Endometrial microvascular endothelial cells (primary cell): ENCODE results near the gene NXPH3. TPM values are rescaled to one million over a fixed set of nuclear protein-coding genes. Genes with fewer than 3 reads are reported as not detected.

ENCODE experiments used
- in situ Hi-C: cut with HindIII; loops from 2 replicates; pipeline ENCODE4 v1.10.0; 2017; ENCODE audit warnings: low sequenced_read_pairs, low pct_unique_long_range_greater_than_20kb; ENCODE audit errors: inconsistent ontology term
- total RNA-seq: library from RNA; depleted of rRNA; stranded (reverse); fragments of >200 nt; gene quantifications from one replicate; pipeline ENCODE4 v1.2.3, GENCODE V29; 2015; ENCODE audit errors: inconsistent ontology term

NXPH3 gene
- total RNA-seq, 1 donor from 2014 or later, result 1.3 TPM

DNA sequence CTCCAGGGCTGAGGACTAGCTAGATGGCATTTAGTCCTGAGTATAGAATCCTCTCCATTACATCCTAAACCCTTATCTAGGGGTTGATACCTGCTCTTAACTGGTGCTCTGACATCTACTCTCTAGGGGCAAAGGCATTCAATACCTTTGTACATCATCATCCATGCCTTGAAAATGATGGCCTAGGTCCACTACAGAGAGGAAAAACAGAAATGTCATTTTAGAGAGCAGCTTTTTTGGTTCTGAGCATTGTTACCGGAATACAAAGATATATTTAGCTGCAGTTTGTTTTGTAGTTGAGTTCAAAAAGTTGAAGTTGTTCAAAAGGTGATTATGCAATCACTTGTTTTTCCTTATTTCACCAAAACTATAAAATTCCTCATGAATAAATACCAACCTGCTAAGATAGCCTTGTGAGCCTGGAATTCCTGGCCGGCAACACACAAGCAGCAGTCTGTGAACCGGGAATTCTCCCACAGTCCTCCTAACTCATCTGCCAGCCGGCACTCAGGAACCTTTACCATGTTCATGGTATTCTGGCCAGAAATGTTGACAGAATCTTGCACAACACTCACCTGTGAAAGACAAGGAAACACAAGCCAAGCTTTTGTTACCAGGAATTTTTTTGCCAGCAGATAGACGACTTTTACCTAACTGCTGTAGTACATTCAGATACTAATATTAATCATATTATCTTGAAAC, 35.4 kb downstream of the NXPH3 start:
- in situ Hi-C loops, result no loop called here

DNA sequence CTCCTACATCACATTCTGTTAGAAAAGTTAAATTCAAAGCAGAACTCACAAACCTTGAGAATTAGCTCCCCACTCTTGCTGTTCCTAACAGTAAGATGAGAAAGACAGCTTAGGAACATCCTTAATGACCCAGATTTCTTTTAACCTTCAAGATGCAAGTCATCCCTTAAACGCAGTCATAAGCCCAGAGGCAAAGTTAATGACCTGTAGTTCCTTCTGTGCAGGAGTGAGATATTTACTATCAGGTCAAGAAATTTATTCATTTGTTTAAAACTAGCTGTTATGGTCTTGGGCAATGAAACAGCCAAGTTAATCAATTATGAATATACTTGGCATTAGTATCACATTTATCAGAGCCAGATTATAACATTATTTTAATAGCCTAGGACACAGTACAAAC, 37.1 kb downstream of the NXPH3 start:
- in situ Hi-C loops, result no loop called here

DNA sequence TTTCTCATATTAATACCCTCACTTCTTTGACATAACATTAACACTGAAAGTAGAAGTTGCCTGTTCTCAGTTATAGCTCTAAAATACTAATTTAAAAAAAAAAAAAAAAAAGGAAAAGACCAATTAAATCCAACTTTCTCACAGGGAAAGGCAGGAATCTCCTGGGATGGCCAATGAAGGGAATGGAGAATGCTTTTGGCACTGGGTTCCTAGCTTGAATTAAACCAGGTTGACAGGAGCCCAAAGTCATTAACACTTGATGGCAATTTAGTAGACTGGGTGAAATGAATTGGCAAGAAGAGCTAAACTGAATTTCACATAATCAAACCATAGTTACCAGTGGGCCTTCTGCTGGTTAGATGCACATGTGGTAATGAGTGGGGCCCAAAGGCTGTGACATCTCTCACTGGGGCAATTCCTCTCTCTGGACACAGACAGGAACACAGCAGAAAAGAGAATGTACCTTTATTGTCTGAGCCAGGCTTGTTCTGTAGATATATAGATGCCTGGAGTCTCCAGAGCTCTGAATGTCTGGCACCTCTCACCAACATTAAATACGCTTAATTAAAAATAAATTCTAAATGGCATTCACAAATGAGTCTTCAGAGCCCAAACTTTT, 37.6 kb downstream of the NXPH3 start:
- in situ Hi-C loops, result no loop called here

DNA sequence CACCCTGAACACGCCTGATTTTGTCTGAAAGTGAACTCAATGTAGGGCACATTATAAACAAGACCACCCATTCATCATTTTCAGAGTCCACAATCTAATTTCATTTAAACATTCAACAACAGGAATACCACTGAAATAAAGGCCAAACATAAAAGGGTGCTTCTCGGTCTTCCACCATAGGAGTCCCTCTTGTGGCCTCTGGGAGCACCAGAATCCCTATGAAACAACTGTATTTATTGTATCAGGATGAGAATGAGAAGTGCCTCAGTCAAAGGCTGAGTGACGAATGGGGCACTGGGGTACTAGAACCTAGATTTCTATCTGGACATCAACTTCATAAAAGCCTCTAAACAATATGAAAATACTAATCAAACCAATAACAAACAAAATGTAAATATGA, 40.4 kb downstream of the NXPH3 start:
- in situ Hi-C loops, result no loop called here

DNA sequence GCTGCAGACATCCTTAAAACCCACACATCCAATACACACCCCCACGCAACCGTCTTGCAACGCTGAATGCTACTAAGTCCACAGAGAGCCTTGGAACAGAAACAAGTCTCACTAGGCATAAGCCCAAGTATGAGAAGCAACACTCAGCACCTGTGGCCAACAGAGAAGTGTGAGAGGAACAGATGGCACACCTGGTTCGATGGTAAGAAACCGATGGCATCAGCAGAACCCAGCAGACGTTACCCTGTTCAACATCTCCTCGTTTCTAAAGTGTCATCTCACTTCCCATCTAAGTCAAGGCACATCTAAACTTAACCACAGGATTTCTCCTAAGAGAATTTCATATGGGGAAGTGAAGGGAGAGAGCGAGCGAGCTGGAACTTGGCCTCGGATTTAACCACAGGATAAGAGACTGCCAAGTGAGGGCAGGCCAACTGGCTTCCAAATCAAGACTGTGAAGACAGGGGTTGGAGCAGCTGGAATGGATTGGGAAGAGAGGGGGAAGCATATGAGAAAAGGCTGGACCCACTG, 41.0 kb downstream of the NXPH3 start:
- in situ Hi-C loops, result no loop called here

DNA sequence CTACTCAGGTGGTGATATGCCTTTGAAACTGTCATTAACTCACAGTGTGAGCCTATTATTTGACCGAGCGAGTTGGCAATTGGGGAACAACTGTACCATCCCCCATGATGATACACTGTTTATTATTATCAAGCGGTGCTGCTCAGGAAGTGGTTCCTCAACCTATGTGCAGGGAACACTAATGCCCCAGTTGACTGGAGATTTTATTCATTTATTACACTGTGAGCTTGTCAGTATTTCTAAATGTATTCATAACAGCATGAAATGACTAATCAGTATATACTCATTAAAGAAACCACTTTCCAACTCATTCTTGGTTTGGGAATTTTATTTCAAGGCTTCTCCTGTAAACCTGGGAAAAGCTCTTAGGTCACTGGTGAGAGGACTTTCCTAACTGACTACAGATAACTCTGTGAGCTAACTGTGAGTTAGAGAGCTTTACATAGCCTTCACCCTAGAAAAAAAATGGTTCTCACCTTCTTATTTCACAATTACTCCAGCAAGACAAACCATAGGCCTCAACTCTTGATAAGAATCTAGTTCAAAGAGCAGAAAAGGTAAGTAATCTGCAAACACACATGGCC, 42.4 kb downstream of the NXPH3 start:
- in situ Hi-C loops, result no loop called here

DNA sequence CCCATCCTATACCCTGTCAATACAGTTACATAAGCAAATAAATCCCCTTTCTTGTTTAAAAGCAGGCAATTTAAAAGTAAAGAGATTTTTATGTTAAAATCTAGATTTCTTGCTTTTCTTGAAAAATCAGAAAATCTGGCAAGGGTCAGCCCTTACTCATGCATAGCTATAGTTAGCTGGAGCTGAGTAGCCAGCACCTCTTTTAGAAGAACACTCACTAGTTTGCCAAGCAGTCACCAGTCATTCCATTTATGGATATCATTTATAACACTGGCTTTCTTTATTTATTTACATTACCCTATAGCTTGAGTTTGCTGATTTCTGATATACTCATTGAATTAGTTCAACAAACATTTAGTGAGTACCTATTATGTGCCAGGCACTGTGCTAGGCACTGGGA, 45.7 kb downstream of the NXPH3 start:
- in situ Hi-C loops, result no loop called here

DNA sequence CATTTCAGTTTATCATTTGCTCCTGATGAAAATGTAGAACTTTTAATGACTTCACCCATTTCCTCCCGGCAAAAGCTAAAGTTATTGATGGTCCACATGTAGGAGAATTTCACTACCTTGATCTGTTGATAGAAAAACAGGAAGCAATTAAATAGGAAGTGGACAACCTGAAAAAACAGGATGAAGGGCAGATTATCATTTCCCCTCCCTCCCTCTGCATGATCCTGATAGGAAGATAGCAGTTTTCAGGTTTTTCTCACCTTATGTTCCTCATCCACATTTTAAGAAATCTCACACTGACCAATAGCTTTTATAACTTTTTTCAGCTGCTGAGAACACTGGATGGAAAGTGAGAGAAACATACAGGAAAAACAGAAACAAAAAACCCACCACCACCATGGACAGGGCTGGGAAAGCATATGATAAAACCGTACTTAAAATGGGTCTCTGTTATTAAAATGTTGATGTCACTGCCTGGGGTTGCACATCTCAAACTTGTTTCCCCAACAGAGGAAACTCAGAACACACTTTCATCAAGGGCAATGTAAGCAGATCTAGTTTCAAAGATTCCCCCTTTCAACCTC, 46.4 kb downstream of the NXPH3 start:
- in situ Hi-C loops, result no loop called here

DNA sequence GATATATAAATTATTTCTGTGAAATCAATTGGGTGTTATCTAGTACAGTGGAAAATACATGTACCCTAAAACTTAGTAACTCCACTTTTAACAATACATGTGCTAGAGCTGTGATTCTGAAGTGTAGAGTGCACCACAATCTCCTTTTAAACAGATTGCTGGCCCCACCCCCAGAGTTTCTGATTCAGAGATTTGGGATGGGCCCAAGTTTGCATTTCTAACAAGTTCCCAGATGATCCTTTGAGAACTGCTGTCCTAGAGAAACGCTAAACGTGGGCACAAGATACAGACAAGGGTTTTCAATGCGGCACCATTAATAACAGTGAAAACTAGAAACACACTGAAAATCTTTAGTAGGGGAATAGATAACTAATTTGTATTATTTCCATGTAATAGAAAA, 49.2 kb downstream of the NXPH3 start:
- in situ Hi-C loops, result no loop called here

DNA sequence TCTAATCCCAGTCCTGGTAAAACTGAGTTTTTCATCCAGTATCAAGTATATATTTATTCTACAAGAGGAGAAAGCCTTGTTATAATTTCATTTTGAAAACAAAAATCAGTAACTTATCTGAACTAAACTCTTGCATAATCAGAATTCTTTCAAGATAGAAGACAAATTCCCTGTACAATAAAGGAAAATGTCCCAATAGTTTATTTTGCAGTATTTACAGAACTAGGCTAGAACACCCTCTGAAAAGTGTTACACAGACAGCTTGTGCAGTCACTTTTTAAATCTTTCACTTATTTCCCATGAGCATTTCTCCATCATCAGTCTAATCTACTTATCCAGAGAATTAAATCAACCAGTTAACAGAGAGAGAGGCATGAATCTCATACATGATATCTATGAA, 53.8 kb downstream of the NXPH3 start:
- in situ Hi-C loops, result no loop called here

DNA sequence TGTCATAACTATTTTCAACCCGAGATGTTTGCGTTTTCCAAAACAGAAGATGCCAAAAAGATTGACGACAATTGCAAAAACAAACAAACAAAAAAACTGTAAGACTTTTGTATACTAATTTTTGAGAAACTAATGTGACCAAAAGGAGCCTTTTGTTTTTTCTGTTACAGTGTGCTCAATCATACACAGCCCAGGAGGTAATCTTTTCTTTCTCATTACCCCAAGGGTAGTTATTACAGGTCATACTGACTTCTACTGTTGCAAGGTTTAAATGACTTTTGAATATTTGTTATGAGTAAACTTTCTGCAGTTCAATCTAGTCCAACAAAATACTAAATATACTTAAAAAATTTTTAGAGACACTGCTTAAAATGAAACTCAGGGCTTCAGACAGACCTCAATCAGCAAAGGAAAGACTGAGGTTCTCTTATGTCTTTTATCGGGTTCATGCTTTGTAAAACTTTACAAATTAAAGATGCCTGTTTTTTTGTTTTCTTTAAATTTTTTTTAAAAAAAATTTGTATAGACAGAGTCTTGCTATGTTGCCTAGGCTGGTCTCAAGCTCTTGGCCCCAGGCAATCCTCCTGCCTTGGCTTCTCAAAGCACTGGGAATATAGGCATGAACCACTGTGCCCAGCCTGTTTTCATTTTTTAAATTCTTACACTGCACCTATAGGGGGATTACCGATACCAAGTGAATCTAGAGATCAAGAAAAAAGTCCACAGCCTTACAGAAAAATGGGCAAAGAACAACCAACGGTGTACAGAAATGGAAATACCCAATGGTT, 54.6 kb downstream of the NXPH3 start:
- in situ Hi-C loops, result no loop called here

DNA sequence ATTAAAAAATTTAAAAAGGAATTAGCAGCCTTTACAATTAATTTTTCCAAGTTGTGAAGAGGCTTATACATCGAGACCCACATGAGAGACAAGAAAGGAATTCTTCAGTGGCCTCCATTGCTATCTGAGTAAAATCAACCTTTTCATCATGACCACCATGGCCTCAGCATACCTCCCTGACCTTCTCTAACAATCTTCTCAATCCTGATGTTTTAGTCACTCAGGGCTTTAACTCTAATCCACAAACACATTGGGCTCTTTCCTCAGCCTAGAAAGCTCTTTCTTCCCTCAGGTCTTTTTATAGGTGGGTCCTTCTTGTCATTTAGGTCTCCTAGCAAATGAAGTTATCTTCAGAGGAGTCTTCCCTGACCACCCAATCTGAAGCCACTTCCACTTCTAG, 55.8 kb downstream of the NXPH3 start:
- in situ Hi-C loops, result no loop called here

Other genes with a start within 250 kb of the NXPH3 start
- gene ZNF652, start 213.6 kb upstream of the NXPH3 start, total RNA-seq, result 5.9 TPM
- gene PHB1, start 161.0 kb upstream of the NXPH3 start, total RNA-seq, result 246 TPM
- not detected for gene NGFR, start 80.6 kb upstream of the NXPH3 start, total RNA-seq
- gene SPOP, start 102.2 kb downstream of the NXPH3 start, total RNA-seq, result 61.5 TPM
- gene SLC35B1, start 132.1 kb downstream of the NXPH3 start, total RNA-seq, result 76.1 TPM
- gene FAM117A, start 188.3 kb downstream of the NXPH3 start, total RNA-seq, result 8.5 TPM
- 27.6 TPM for gene KAT7, start 212.8 kb downstream of the NXPH3 start, total RNA-seq